OCI-LY7 (cell line): ENCODE results near the gene PCDH8. TPM values are rescaled to one million over a fixed set of nuclear protein-coding genes. Genes with fewer than 3 reads are reported as not detected.

Experiments used
- BruUV-seq: library from RNA; stranded (reverse); fragments of 400-500 nt; replicated peaks from 2 replicates; lab custom pipeline; 2021; lab: Mats Ljungman, UMichigan
- CTCF ChIA-PET: fragments of 300-600 bp; sonication (Branson Sonifier 250); formaldehyde crosslinking; loops from one replicate; lab custom pipeline; 2022; ENCODE audit warnings: antibody characterized with exemption; ENCODE audit not compliant: unreplicated experiment; lab: Charles Lee
- POLR2A ChIA-PET: fragments of 300-600 bp; sonication (Branson Sonifier 250); formaldehyde crosslinking; loops from one replicate; lab custom pipeline; 2022; ENCODE audit warnings: antibody characterized with exemption; lab: Charles Lee
- DNase-seq: peaks from one replicate; pipeline ENCODE4 v3.0.0-alpha.2; 2015; ENCODE audit warnings: low spot score
- H2AFZ ChIP-seq: fragments of 200-600 bp; sonication (generic), shearing (Covaris generic); 2 replicates; pipeline ENCODE4 v1.6.1; 2014; ENCODE audit warnings: mild to moderate bottlenecking, antibody characterized with exemption, low read length, moderate library complexity
- H3K27ac ChIP-seq: fragments of 200-600 bp; sonication (generic); 2 replicates; pipeline ENCODE4 v1.5.1; 2014; ENCODE audit warnings: mixed run types, low read depth, mild to moderate bottlenecking, moderate library complexity, low read length, inconsistent platforms; ENCODE audit not compliant: poor library complexity, severe bottlenecking
- H3K36me3 ChIP-seq: fragments of 200-600 bp; sonication (generic); 2 replicates; pipeline ENCODE4 v1.6.1; 2014; ENCODE audit warnings: mild to moderate bottlenecking, antibody characterized with exemption, low read length, moderate library complexity, mixed read lengths; ENCODE audit not compliant: insufficient read depth
- H3K4me1 ChIP-seq: fragments of 200-600 bp; sonication (generic); 2 replicates; pipeline ENCODE4 v1.5.1; 2014; ENCODE audit warnings: mild to moderate bottlenecking, low read length; ENCODE audit not compliant: insufficient read depth, poor library complexity, severe bottlenecking
- H3K4me2 ChIP-seq: fragments of 200-600 bp; sonication (generic); 2 replicates; pipeline ENCODE4 v1.6.1; 2014; ENCODE audit warnings: mild to moderate bottlenecking, low read length
- H3K4me3 ChIP-seq: fragments of 200-600 bp; sonication (generic); 2 replicates; pipeline ENCODE4 v1.5.1; 2014; ENCODE audit warnings: mild to moderate bottlenecking, low read depth, low read length; ENCODE audit not compliant: poor library complexity, severe bottlenecking
- H3K79me2 ChIP-seq: fragments of 200-600 bp; sonication (generic); 2 replicates; pipeline ENCODE4 v1.6.1; 2016; ENCODE audit warnings: low read depth, mild to moderate bottlenecking, low read length, moderate library complexity, mixed read lengths; ENCODE audit not compliant: insufficient read depth
- H3K9me2 ChIP-seq: fragments of 200-600 bp; sonication (generic); 2 replicates; pipeline ENCODE4 v1.6.1; 2016; ENCODE audit warnings: mild to moderate bottlenecking, low read length, mixed read lengths; ENCODE audit not compliant: insufficient read depth
- H3K9me3 ChIP-seq: fragments of 200-600 bp; sonication (generic); 2 replicates; pipeline ENCODE4 v1.6.1; 2014; ENCODE audit warnings: mild to moderate bottlenecking, mixed run types, low read length, mixed read lengths
- H4K20me1 ChIP-seq: fragments of 200-600 bp; sonication (generic); 2 replicates; pipeline ENCODE4 v1.6.1; 2014; ENCODE audit warnings: mild to moderate bottlenecking, antibody characterized with exemption, low read length, moderate library complexity, mixed read lengths; ENCODE audit not compliant: insufficient read depth
- EZH2phosphoT487 ChIP-seq: fragments of 200-600 bp; sonication (generic); IDR thresholded peaks from 2 replicates; pipeline ENCODE4 v1.6.1; 2018; ENCODE audit warnings: low read depth, borderline replicate concordance, mild to moderate bottlenecking, mixed run types, antibody characterized with exemption, low read length, moderate library complexity, mixed read lengths
- intact Hi-C: fragments of 100-400 bp; cut with micrococcal nuclease; formaldehyde crosslinking; loops from one replicate; pipeline ENCODE4 v1.10.0; 2022; ENCODE audit not compliant: unreplicated experiment
- total RNA-seq, 2 experiments: library from RNA; depleted of rRNA in 1 of 2; stranded (reverse); fragments of >200 nt in 1 of 2; shearing (Covaris generic) in 1 of 2; gene quantifications; 2 replicates each; pipeline ENCODE4 v1.2.3, GENCODE V29; 2014 to 2022
- TF ChIP-seq, protein P1 (sequence below): fragments of 200-600 bp; sonication (generic); conservative IDR thresholded peaks from 2 replicates; pipeline ENCODE4 v1.5.1; 2014; ENCODE audit warnings: mild to moderate bottlenecking, antibody characterized with exemption, low read length, moderate library complexity, mixed read lengths

The PCDH8 gene
- total RNA-seq, 2 experiments from 2014 or later, result not detected

DNA sequence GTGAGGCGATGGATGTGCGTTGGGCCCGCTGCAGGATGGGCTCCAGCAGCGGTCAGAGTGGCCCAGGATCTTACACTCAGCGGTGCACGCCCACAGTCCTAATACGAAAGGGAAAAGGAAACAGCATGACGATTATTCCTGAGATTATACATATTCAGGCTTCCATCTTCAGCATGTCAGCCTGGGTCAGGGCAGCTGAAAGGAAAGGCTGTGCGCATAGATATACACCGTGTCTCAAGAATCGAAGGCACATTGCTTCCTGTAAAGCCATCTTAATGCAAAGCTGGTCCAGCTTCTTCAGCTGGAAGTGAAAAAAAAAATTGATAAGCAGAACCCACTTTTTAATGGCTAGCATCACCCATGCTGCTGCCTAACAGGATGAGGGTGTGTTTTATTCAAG is 3.6 kb downstream of the PCDH8 start:
- H3K4me1 ChIP-seq, result no peaks in the 10 kb centered on the region
- H3K79me2 ChIP-seq, result no peaks in the 10 kb centered on the region
- BruUV-seq, result no TSS peak
- no peak for TF ChIP-seq EZH2phosphoT487
- TF ChIP-seq, protein P1, sequence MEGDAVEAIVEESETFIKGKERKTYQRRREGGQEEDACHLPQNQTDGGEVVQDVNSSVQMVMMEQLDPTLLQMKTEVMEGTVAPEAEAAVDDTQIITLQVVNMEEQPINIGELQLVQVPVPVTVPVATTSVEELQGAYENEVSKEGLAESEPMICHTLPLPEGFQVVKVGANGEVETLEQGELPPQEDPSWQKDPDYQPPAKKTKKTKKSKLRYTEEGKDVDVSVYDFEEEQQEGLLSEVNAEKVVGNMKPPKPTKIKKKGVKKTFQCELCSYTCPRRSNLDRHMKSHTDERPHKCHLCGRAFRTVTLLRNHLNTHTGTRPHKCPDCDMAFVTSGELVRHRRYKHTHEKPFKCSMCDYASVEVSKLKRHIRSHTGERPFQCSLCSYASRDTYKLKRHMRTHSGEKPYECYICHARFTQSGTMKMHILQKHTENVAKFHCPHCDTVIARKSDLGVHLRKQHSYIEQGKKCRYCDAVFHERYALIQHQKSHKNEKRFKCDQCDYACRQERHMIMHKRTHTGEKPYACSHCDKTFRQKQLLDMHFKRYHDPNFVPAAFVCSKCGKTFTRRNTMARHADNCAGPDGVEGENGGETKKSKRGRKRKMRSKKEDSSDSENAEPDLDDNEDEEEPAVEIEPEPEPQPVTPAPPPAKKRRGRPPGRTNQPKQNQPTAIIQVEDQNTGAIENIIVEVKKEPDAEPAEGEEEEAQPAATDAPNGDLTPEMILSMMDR, result no peak
- no peak overlapping the region for H3K4me3 ChIP-seq
- H3K9me2 ChIP-seq, result no peaks in the 10 kb centered on the region
- no peaks in the 10 kb centered on the region for H3K9me3 ChIP-seq
- no peak overlapping the region for H3K27ac ChIP-seq
- POLR2A ChIA-PET, result no interaction called here
- DNase-seq, result no peak
- CTCF ChIA-PET, result no interaction called here
- H4K20me1 ChIP-seq, result no peaks in the 10 kb centered on the region
- H3K36me3 ChIP-seq, result no peaks in the 10 kb centered on the region
- intact Hi-C loops, result no loop called here
- H2AFZ ChIP-seq, result no peak overlapping the region
- H3K4me2 ChIP-seq, result no peak overlapping the region

DNA sequence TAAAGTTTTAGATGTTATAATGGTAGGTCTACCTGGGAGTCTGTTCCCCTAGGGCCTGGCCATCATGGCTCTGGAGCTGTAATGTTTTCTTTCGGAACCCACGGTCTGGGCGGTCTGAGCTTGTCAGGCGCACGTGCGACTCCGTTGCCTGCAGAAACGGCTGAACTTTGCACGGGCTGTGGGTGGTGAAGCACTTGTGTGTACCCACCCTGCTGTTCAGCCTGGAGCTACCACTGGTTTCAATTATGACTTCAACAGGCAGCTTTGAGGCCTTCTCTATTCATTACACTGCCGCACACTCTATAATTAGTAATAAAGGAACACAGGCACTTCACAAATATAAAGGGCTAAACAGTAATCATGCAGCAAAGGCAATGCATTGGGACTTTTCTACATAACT is 6.0 kb downstream of the PCDH8 start:
- no peak overlapping the region for H2AFZ ChIP-seq
- H3K79me2 ChIP-seq, result no peaks in the 10 kb centered on the region
- H3K4me2 ChIP-seq, result no peak overlapping the region
- H4K20me1 ChIP-seq, result no peaks in the 10 kb centered on the region
- no peak for TF ChIP-seq EZH2phosphoT487
- TF ChIP-seq, protein P1, result no peak
- H3K4me1 ChIP-seq, result no peaks in the 10 kb centered on the region
- DNase-seq, result no peak
- no TSS peak for BruUV-seq
- no peaks in the 10 kb centered on the region for H3K9me2 ChIP-seq
- POLR2A ChIA-PET, result no interaction called here
- CTCF ChIA-PET, result interaction anchor here (0.6 kb wide), 1 partner anchor 59 kb away, joined by 3 read pairs; no protein-coding TSS in a partner anchor
- H3K27ac ChIP-seq, result no peak overlapping the region
- H3K9me3 ChIP-seq, result no peaks in the 10 kb centered on the region
- H3K36me3 ChIP-seq, result no peaks in the 10 kb centered on the region
- no peak overlapping the region for H3K4me3 ChIP-seq
- intact Hi-C loops, result no loop called here

DNA sequence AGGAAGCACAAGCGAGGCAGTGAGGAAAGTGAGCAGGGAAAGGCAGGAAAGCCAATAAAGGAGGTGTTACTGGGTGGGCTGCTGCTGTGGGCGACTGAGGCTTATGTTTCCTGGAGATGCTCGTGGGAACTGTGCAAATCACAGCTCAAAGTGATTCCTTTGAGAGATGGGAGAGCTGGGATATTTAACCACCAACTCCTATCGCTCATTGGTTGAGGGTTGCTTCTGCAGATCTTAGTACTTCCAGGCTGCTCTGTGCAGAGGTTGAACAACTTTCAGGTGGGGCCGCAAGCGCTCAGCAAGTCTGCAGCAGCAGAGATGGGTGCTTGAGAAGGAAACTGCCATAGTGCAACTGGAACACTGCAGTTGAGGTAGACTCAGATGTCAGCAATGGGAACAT is 8.4 kb downstream of the PCDH8 start:
- Histone ChIP-seq H3K9me3 (no peaks in the 10 kb centered on the region), H3K79me2 (no peaks in the 10 kb centered on the region), H3K4me3 (no peak overlapping the region), H3K4me1 (no peaks in the 10 kb centered on the region), H3K27ac (no peak overlapping the region), H4K20me1 (no peaks in the 10 kb centered on the region), H3K9me2 (no peaks in the 10 kb centered on the region), H2AFZ (no peak overlapping the region), H3K36me3 (no peaks in the 10 kb centered on the region), H3K4me2 (no peak overlapping the region)
- TF ChIP-seq, protein P1, result no peak
- TF ChIP-seq EZH2phosphoT487, result no peak
- ChIA-PET POLR2A (interaction anchor here (0.5 kb wide), 1 partner anchor 29 kb away, joined by 4 read pairs; no protein-coding TSS in a partner anchor), CTCF (no interaction called here)
- intact Hi-C loops, result no loop called here
- BruUV-seq, result no TSS peak
- DNase-seq, result no peak
